SKM-1 (cell line): Measurements from ENCODE around the gene MAGT1.
"Not testable (repeated sequence)": the region's sequence is repeated elsewhere in the genome, so short reads cannot be mapped to it uniquely, and the experiment has no call there.

Experiments used
- DNase-seq: peaks from one replicate; lab custom pipeline; 2025; ENCODE audit not compliant: unreplicated experiment; lab: John Stamatoyannopoulos, UW

Gene MAGT1

DNA sequence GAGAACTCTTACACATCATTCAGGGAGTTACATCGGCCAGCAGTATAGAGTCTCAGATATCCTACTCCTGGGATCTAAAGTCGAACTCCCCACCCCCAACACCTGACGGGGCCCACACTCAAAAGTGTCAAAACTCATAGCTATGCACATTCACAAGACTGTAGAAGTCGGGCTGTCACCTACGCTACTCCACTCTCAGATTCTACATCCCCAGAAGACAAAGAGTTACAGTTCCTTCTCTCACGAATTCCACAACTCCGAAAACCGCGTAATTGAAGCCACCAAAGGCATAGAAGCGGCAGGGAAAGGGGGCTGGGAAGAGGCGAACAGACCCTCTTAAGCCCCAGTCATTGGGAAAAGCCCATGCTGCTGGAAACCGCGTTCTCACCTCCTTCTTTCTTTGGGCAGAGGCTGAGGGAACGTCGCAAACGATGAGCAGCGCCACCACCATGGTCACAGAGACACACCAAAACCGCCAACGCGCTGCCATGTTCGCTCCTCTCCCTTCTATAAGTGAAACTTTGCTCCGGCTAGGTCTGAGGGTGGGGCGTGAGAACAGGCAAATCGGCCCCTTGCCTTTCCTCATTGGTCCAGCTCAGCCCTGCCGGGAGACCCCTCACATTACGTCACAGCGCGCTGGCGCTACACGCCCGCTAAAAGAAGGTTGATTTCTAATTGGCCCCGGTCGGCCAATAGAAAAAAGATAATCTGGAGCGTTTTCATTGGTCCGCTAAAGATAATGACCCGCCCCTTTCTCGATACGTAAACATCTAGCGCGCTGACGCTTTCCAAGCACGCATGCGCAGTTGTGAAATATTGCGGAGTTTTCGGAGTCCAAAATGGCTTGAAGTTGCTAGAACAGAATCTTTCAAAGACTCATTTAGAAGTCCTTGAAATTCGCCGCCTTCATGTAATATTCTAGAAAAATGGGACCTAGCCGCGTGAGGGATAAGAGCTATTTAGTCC is at the start of gene MAGT1:
Gene MAGT1 (minus strand): TSS at position 515 of the 966 bp plus-strand sequence. CDS start 25 bp downstream, at position 490.
- DNase-seq = peak; percentile 65

DNA sequence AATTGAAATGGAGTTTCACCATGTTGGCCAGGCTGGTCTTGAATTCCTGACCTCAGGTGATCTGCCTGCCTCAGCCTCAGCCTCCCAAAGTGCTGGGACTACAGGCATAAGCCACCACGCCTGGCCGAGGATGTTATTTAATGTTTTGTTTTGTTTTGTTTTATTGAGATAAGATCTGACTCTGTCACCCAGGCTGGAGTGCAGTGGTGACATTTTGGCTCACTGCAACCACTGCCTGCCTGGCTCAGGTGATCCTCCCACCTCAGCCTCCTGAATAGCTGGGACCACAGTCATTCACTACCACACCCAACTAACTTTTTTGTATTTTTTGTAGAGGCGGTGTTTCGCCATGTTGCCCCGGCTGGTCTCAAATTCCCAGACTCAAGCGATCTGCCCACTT is 49.8 kb upstream of the MAGT1 start:
- not testable (repeated sequence) for DNase-seq

DNA sequence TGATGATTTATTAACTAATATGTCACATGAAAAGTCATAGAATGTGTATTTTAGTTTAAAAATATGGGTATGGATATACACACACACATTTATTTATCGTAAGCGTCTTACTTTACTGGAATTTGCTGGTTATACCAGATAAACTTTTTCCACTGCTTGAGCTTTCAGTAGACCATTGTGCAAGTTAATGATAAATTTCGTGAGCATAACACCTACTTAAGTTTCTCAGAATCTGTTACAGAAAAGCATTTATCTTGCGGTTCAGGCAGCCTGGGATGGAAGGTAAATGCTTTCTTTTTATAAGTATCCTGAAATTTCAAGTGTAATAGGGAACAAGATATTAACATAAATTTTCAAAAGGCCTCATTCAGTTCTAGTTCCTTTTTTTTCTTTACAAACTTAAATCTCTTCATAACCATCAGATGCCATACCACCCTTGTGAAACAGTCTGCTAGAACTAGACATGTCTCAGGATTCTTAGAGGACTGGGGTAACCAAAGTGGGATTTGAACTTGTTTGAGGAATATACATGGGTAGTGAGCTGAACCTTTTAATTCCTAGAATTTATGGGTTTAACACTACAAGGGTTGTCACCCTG is 42.9 kb upstream of the MAGT1 start:
- DNase-seq = no peak

- DNase-seq = no peak
These were observed 42.1 kb upstream of the MAGT1 start for GRCh38 chrX:77937291-77937690.

DNA sequence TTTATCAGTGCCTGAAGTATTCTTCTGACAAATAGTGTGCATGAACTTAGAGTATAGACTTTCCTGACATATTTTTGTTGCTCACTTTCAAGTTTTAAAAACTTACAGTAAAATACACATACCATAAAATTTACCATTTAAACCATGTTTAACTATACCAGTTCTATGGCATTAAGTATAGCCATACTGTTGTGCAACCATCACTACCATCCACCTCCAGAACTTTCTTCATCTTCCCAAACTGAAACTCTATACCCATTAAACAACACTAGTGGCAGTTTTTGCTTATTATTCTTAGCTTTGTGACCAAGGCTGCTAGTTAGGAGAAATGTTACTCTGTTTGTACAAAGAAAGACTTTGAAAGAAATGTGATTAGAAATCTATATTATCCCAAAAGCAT is 41.1 kb upstream of the MAGT1 start:
- no peak for DNase-seq

- DNase-seq = no peak
These were observed 40.7 kb upstream of the MAGT1 start for GRCh38 chrX:77935886-77936285.

DNA sequence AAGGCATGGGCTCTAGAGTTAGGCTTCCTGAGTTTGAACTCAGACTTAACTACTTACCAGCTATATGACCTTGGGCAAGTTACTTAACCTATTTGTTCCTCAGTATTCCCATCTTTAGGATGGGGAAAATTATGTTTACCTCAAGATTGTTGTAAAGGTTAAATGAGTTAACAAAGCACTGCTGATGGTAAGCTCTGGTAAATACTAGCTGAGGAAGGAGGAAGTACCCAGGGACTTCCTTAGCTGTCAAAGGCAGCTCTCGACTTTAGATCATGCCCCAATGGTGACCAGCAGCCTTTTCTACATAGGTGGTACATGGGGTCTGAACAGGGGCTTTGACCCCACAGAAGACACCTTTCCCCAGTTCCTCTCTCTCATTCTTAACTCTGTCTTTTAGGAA is 35.3 kb upstream of the MAGT1 start:
- DNase-seq = no peak

DNA sequence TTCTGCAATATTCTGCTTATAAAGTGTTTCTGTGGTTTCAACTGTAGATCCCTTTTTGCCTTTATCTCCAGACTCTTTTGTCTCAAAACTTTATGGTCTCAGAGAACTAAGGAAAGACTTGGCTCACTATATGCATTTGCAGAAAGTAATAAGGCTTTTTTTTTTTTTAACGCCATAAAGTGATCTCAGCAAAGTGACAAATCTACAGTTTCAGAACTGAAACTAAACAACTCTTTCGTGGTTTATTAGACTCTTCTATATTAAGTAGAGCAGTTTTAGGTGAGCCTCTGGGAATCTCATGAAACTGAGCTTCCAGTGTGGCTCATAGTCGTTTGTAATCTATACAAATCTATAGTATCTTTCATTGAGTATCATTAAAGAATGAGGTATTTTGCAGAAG is 30.5 kb upstream of the MAGT1 start:
- DNase-seq = no peak

GRCh38 chrX:77924320-77924859 is 29.2 kb upstream of the MAGT1 start:
- no peak for DNase-seq

- no peak for DNase-seq
These were observed 27.6 kb upstream of the MAGT1 start for GRCh38 chrX:77922787-77923186.

GRCh38 chrX:77919370-77919769 is 24.1 kb upstream of the MAGT1 start:
- DNase-seq = not testable (repeated sequence)

DNA sequence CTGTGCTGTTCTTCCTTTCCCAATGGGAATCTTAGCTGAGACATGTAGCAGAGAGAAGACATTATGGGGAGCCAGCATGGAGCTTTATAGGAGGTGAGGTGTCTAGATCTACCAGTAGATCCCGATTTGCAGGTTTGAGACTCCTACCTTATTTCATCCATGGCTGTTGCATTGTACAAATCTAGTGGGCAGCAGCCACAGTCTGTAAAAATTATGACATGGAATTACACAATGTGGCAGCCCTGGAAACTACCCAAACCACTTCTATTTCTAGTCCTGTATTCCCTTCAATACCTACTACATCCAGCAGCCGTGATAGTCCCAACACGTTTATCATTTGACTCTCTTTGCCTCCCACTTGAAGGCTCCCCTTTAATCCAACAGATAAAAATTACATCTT is 23.3 kb upstream of the MAGT1 start:
- DNase-seq = peak; percentile 21

- DNase-seq = no peak
These were observed 22.2 kb upstream of the MAGT1 start for GRCh38 chrX:77917294-77917933.

DNA sequence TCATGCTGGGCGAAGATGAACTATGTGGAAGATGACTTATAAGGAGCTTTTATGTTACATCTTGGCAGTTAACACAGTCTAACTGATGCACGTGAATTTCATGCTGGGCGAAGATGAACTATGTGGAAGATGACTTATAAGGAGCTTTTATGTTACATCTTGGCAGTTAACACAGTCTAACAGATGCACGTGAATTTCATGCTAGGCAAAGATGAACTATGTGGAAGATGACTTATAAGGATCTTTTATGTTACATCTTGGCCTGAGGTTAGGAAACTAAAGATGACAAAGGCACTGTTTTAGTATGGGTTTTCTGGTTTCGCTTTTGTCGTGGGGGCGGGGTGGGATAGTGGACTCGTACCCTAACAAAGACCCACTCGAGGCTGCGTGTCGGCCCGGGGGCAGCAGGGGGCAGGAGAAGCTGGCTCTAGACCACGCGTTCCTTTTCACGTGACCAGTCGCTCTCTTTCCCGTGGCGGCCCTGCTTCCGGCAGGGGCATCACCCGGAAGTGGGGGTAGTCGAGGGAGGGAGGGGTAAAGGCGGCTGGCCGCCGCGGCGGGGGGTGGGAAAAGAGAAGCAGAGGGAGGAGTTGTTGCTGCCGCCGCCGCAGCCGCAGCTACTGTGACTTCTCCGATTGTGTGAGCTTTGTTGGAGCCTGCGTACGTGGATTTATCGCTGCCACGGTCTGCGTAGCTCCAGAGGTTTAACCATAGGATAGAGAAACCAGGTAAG is 15.0 kb upstream of the MAGT1 start, which contains the start of gene ATP7A:
Gene ATP7A (plus strand): TSS at position 586 of the 733 bp plus-strand sequence. CDS start 60,949 bp downstream, outside the sequence.
- peak; percentile 68 for DNase-seq

- DNase-seq = no peak
These were observed 6.3 kb upstream of the MAGT1 start for GRCh38 chrX:77901506-77901905.

GRCh38 chrX:77900688-77901087 is 5.5 kb upstream of the MAGT1 start:
- DNase-seq = peak; percentile 1

DNA sequence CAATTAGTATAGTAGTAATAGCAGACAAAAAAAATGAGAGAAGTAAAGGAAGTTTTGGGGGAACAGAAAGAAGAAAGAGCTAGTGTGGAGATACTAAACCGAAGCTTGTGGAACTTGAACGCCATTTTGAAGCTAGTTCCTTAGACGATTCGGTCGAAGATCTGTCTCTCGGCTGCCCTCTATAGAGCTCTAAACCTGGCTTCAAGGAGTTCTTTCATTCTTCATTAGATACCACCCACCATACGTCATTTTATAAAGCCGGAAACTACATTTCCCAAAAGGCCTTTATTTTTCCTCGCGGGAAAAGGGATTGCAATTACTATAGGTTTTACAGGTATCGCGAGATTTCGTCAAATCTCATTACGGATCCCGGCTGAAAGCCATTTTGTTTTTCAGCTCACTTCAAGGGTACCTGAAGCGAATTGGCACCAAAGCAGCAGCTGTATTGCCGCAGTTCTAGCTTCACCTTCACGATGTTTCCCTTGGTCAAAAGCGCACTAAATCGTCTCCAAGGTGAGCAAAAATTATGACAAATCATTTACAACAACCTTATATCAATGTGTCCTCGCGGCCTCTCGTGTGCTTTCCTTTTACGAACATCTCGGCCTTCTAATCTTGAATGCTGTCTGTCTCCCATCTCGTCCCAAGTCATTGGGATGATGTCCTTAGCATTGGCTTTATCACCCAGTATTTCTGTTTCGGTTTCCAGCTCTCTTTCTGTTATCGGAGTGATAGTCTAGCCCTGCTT is 4.0 kb upstream of the MAGT1 start, which contains the start of gene COX7B:
Gene COX7B (plus strand): TSS at position 388 of the 748 bp plus-strand sequence. CDS start 86 bp downstream, at position 474.
- peak; percentile 65 for DNase-seq

- DNase-seq = no peak
These were observed 1.5 kb downstream of the MAGT1 start for GRCh38 chrX:77893713-77894112.

- no peak for DNase-seq
These were observed 2.3 kb downstream of the MAGT1 start for GRCh38 chrX:77892887-77893286.

- not testable (repeated sequence) for DNase-seq
These were observed 13.8 kb downstream of the MAGT1 start for GRCh38 chrX:77881418-77881817.
